NCI-H2107 treated with DMSO at 0.1 percent for 48 hours (cell line): ENCODE data around the gene LRRC18.

ENCODE experiments used
- DNase-seq: peaks from one replicate; lab custom pipeline; 2025; ENCODE audit not compliant: unreplicated experiment; lab: John Stamatoyannopoulos, UW

Gene LRRC18

DNA sequence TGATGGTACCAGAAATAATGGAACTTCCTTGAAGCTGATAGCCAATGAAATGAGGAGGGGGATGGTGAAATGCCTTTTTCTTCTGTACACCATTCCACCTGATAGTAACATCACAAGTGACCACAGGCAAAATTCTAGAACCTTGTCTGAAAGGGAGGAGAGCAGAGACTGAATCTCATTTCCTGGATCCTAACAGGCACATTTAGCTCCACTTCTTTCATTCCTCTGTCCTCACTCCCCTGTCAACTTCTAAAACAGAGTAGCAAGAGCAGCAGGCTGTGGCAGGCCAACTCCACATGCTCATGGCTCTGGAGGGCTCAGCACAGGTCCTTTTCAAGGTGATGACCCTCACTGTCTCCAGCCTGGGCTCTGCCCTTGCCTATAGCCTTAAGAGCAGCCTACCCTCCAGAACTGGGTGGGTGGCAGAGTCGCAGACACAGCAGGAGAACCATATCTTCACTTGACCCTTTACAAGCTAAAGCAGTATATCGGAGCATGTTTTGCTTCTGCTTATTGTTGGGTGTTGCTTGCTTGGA is at the start of gene LRRC18:
Gene LRRC18 (minus strand): TSS at position 51 of the 536 bp plus-strand sequence. CDS start 25,685 bp downstream, outside the sequence.
- DNase-seq: no peak

DNA sequence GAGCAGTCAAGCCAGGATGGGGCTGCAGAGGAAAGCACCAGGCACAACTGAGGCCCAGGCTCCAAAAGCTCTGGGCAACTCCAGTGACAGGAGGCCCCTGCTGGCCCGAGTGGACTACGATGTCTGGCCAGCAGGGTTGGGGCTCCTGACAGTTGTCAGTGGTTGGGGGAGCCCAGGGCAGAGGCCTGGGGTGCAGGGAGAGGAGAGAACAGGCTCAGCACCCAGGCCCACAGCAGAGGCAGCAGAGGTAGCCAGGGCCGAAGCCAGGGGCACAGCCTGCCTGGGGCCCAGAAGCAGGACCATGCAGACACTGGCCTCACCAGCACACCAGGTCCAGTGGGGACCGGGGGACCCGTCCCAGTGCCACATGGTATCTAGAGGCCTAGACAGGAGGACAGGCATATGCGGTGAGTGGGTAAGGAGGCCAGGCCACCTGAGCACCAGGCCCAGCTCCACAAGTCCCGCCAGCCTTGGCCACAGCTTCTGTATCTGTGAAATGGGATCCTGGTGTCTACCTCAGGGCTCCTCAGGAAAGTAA is 46.0 kb upstream of the LRRC18 start:
- DNase-seq: no peak

DNA sequence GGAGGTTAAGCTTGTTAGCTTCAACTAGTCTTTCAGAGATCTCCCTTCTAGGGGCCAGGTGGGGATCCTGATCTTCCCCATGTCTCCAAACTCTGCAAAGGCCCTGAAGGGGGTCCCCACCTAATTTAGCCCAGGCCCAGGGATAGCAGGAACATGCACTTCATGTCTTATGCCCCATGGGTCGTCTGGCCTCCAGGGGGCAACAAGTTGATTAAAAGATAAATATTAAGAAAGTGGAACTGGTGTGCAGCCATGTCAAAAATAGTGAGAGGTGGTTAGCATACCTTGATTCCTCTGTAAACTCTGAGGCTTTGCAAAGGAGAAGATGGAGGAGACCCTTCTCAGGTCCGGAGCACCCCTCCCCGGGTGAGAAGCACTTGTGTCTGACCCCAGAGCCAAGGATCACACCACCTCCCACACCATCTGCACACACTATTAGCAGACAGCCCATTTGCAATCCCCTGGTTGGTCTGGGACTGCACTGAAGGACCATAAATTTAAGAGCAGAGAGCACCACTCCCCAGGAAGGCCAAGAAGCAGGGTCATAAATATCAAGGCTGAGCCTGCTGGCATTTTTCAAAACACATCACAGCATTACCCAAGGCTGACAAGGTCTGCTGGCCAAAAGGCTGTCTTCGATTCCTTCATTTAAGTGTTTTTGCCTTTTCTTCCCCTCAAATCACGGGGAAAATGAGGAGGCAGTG is 44.2 kb upstream of the LRRC18 start:
- no peak for DNase-seq

DNA sequence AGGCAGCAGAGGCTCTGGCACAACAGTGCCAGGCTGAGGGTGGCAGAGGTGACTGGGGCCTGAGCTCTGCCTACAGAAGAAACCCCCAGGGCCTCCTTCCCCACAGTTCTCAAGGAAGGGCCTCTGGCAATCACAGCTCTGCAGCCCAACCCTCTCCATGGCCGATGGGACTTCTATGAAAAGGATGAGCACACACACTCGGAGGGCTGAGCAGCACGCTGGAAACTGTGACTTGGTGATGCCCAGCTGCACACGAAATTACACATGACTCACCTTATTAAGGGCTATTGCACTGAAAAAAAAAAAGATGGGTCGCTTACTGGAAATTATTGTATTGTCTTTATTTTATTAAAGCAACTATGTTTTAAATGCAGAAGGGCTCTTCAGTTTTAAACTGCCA is 42.9 kb upstream of the LRRC18 start:
- no peak for DNase-seq

DNA sequence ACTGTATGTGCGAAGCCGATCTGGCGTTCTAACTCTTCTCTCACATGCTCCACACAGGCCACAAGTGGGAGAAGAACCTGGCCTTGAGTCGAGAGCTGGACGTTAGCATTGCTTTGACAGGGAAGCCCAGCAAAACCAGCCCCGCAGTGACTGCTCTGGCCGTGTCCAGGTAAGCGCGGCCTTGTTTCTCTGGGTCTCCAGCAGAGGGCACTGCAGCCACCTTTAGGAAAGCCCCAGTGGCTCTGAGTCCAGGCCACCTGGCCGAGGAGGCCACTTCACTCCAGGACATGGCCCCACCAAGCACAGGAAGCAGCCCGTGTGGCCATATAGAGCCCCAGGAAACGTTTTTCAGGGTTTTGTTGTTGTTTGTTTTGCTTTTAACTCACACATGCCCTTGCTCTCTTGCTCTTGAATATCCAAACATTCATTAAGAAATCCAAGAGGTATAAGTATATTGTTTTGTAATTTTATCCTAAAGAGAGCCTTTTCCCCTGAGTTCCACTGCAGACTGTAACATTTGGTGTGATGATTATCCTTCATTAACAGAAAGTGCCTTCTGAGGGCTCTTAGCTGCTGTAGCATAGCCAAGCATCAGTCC is 41.8 kb upstream of the LRRC18 start:
- DNase-seq: no peak

DNA sequence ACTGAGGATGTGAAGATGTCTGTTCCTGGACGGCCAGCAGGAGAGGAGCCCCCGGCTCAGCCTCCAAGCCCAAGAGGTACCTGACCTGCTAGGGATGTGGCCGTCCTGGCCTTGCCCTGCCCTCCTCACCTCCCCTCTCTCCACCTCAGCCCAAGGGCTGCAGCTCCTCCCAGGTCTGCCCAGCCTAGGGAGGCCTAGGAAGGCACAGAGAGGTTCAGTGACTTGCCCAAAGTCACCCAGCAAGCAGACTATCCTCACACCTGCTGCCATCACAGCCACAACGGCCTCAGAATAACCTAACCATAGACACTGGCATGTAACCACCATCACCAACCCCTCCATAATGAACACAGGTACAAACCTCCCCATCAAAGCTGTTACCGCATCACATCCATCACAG is 38.7 kb upstream of the LRRC18 start:
- DNase-seq: no peak

DNA sequence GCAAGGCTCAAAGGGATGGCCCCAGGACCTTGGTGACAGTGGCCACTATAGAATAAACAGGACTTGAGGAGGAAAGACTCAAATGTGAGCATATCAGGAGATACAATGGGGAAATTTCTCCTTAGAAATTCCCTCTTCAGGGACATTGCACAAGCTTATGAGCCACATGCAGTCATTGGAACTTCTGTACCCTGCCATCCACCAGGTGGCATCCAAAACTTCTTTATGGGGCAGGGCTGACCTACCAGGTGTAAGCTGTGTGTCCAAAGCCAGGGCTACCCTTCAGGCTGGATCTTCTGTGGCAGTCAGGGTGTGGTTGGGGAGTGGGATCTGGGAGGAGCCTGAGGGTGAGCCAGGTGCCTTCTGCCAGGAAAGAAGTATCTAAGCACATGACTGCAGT is 36.6 kb upstream of the LRRC18 start:
- no peak for DNase-seq

DNA sequence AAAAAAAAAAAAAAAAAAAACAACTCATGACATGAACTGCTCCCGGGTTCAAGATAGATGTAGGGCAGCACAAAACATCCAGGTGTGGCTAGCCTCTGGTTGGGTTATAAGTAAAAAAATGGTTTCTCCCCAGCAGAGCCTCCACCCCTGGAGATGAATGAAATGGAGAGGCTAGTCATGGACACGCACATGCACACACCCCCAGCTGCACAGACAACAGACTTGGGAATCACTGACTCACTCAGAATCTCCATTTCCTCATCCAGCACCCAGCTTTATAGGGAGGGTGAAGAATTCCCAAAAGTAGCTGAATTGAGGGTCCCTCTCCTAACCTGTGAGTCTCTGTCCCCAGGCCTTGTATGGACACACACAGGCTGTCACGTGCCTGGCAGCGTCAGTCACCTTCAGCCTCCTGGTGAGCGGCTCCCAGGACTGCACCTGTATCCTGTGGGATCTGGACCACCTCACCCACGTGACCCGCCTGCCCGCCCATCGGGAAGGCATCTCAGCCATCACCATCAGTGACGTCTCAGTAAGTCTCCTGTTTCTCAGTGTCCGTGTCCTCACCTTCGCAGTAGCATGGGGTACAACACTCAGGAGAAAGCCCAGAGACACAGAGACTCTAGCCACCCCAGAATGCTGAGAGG is 35.0 kb upstream of the LRRC18 start:
- DNase-seq: no peak

DNA sequence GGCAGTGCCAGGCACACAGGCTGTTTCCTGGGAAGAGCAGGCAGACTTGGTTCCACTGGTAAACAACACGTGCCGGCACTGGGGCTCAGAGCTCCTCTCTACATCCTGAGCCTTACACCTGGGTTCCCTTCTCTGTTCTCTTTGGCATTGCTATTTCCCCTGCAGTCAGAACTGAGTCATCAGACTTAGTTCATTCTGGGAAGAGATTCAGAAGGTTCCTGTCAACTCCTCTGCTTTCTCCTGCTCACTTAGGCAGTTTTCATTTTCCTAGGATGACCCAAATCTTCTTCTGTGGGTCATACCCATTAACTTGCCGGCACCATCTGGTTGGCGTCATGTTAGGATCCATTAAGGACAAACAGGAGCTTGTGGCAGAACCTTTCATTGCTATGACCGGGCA is 33.4 kb upstream of the LRRC18 start:
- DNase-seq: no peak

DNA sequence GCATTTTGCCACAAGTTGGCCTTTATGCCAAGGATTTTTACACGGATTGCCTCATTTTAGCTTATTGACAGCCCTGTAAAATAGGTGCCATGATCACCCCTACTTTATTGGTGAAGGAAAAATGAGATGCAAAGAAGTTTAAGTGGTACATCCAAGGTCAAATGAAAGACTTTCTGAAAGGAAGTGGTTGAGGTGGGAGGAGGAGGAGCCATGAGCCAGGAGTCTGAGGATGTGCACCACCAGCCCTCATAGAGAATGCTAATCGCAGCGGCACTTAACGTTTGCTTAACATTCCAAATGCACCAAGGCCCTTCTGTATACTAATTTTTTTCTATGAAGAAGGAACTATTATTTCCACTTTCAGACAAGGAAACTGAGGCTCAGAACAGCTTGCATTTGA is 31.0 kb upstream of the LRRC18 start:
- no peak for DNase-seq

DNA sequence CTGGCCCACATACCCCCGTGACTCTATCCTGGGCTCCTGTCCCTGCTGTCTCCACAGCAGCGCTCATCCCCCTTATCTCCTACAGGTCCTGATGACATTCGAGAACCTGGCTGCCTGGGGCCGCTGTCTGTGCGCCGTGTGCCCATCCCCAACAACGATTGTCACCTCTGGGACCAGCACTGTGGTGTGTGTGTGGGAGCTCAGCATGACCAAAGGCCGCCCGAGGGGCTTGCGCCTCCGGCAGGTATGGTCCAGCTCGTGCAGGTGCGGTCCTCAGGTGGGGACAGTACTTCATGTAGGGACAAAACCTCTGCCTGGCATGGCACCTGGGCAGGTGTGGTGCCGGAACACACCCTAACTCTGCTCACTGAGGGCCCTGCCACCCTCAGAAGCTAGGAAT is 30.4 kb upstream of the LRRC18 start:
- no peak for DNase-seq

DNA sequence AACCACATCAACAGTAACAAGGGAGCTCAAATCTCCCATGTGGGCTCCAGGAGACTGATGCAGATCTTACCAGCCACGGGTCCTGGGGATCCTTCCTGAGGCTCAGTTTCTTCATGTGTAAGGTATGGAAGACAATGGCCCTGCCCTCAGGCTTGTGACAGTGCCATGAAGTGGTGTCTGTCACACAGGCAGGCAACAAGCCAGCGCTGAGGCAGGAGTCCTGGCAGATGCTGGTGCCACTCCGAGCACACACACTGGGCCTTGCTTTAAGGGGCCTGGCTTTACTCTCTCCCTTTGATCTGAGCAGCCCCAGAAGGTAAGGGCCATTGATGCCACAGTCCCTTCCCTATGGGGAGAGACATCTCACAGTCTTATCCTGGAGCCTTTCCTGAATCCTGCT is 28.4 kb upstream of the LRRC18 start:
- no peak for DNase-seq

DNA sequence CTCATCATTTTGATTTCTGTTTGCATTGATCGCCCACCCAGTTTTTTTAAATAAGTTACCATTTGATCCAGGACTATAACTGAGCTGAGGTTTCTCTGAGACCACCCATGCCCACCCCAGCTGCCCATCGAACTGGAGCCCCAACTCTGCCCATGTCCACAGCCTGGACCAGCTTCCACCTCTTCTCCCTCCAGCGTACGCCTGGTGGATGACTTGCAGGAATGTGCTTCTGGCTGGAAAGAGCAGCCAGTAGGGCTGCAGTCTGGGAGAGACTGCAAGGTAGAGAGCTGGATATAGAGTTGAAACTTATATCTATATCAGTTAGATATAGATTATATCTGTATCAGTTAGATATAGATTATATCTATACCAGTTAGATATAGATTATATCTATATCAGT is 25.8 kb upstream of the LRRC18 start:
- DNase-seq: no peak

DNA sequence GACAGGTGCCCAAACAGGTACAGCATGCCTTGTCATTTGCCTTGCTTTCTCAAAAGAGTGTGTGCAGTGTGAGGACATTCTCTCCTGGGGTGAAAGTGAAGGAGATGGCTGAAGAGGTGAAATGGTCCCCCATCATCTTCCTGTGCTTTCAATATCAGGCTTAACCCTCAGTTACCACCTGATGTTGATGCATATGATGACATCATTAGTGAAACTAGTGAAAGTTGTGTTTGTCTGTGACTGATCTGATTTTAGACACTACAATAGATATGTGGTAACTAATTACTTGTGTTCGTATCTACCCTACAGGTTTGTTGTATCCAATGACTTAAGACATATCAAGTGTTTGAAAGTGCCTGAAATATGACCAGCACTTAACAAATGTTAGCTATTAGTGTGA is 24.4 kb upstream of the LRRC18 start:
- no peak for DNase-seq

DNA sequence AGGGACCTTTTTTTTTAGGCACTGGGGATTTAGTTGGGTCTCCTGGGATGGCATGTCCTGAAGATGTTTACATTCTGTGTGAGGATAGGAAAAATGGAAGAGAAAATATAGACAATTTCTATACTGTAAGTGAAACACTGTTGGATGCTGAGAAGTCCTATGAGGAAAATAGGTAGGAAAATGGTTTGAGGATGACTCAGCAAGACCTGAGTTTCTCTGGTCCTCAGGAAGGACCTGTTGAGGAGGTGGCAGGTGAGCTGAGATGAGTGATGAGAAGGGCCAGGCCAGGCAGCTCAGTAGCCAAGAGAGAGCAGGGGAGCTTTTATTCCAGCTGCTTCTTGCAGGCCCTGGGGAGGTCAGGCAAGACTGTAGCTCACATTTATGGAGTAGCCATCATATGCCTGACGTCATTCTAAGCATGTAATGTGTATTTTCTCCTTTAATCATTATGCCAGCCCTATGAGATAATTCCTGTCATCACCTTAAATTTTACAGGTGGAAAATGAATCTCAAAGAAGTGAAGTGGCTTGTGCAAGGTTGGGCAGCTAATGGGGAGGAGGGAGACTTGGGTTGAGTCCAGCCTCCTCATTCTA is 19.1 kb upstream of the LRRC18 start:
- no peak for DNase-seq

DNA sequence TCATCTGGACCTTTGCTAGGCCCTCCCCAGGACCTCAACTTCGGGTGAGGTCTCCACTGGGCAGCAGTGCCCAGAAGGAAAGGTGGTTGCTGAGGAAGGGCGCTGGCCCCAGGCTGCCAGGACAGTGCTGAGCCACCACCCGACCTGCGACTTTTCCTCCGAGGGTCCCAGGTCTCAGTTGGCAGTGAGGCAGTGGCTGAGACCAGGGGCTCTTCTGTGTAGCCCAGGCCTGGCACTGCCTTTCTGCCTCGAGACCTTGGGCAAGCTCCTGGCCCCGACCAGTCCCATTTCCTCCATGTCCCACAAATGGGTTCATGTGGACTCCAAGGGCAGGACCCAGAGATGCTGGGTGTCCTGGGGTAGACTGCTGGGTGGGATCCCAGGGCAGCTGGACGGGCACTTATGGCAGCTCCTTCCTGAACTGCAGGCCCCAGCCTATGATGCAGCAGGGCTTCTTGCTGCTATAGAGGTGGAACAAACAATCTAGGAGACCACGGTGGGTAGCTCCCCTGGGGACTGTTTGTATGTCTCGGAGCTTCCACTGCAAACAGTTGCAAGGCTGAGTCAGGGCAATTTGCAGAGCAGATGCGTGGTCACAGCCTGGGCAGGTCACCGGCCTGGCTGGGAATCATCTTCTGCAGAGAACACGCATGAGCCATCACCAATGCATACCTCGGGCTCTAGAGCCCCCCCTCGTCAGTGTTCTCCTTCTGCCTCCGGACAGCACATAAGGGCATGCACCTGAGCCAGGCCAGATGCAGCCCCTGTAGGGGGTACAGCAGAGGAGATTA is 17.9 kb upstream of the LRRC18 start:
- no peak for DNase-seq

DNA sequence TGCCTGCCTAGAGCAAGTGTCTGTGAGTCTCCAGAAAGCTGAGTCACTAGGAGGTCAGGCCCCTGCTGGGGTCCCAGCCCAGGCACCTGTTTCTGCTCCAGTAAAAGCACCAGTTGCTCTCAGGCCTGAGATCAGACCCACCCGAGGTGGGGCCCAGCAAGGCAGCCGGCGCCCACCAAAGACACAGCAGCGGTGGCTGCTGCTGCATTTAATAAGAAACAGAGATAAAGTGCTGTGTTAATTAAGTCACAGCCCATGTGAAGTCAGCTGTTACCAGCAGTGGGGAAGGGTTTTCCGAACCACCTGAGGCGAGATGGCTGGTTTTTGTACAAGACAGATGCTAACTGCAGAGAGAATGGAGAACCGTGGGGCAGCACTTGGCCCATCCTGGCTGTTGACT is 12.1 kb upstream of the LRRC18 start:
- no peak for DNase-seq

DNA sequence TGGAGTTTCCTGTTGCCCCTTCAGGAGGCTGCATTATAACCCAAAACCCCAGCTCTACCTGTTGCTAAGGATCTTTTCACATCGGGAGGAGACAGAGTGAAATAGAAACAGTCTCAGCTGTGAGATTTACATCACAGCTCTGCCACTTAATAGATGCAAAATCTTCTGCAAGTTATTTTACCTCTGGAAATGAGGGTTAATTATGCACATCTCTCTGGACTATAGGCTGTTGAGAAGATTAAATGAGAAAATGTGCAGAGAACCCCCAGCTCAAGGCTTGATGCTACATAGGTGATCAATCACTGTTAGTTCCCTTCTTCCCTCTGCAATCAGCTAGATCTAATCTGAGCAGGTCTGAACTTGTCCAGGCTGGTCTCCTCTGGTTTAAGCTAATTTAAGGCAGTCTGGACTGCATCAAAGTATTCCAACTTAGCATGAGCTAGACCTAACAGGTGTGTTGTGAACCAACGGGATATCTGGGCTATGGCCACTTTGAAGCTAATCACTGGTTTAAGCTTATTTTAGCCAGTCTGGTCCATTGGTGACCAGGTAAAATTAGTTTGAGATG is 8.9 kb upstream of the LRRC18 start:
- no peak for DNase-seq

DNA sequence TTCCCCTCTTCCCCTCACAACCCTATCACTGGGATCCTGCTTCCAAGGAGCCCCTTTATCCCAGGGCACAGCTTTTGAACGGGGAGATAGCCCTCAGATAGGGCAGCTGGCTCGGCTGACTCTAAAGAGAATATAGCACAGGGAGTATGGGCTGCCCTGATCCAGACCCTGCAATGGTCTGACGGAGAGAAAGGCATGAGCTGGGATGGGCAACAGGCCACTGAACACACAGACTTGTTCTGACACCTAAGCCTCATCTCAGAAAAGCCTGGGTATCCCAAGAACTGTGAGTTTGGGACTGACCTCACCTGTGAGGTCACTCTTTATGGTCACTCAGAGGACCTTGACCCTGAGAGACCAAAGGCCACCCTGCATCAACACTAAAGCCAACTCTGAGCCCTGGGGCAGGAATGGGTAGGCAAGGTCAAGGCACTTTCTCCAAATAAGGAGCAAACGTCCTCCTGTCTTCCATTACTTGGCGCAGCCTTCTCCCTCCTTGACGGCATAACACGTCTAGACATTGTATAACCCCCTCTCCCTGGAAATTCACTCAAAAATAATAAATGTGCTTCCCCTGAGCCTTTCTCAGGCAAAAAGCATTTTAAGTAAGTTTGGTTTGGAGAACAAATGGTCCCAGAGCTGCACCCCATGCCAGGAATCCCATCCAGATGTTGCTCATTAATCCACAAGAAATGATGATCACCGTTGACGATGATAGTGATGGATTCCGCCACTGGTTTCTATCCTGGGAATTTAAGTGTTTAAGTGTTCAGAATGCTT is 8.2 kb upstream of the LRRC18 start:
- no peak for DNase-seq
